IPS DF 4.7 (cell line): ENCODE data around the gene IKZF1.

Experiments used
- DNase-seq: peaks from one replicate; pipeline ENCODE4 v3.0.0-alpha.2; 2013; ENCODE audit warnings: low spot score; ENCODE audit errors: extremely low read depth

The IKZF1 gene

GRCh38 chr7:50371551-50372021 lies 67.1 kb downstream of the IKZF1 start:
- DNase-seq = no peak

DNA sequence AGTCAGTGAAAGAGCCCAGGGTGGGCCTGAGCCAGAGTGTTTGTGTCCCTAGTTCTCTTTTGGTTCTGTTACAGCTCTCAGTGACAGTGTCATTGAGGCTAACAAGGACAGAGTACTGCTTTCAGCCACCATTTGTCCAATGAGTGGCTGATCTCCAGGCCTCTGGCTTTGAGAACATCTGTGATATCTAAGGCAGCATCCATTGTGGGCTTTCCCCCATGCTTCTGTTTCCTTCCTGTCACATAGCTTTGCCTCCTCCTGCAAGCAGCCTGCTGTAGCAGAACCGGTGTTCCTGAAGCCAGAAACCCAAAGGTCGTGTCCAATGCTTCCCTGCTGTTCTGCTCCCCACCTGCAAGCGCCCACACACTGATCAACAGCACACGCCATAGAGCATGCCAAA lies 68.4 kb downstream of the IKZF1 start:
- no peak for DNase-seq

DNA sequence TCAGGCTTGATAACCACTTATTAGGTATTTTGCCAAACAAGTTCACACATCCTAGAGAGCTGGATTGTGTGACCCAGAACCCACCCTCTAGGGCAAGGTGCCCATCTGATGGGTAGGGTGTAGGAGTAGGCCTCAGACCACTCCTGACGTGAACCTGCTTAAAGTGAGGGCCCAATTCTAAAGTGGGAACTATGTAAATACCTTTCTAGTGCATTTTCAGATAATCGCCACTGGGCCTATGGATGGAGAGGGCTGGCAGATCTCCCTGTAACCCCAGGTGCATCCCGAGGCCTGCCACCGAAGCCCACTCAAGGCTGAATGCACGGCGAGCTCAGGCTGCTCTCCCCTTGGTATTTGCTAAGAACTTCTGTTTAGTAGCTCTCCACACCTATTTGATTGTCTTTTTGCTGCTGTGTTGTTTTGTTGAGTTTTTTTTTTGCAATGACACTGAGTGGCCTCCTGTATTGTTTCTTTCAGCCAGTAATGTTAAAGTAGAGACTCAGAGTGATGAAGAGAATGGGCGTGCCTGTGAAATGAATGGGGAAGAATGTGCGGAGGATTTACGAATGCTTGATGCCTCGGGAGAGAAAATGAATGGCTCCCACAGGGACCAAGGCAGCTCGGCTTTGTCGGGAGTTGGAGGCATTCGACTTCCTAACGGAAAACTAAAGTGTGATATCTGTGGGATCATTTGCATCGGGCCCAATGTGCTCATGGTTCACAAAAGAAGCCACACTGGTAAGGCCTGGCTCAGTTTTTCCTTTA lies 71.7 kb downstream of the IKZF1 start:
- no peak for DNase-seq

- no peak for DNase-seq
These were observed 72.8 kb downstream of the IKZF1 start for GRCh38 chr7:50377356-50377755.

- peak; percentile 28 for DNase-seq
These were observed 74.6 kb downstream of the IKZF1 start for GRCh38 chr7:50379082-50379481.

DNA sequence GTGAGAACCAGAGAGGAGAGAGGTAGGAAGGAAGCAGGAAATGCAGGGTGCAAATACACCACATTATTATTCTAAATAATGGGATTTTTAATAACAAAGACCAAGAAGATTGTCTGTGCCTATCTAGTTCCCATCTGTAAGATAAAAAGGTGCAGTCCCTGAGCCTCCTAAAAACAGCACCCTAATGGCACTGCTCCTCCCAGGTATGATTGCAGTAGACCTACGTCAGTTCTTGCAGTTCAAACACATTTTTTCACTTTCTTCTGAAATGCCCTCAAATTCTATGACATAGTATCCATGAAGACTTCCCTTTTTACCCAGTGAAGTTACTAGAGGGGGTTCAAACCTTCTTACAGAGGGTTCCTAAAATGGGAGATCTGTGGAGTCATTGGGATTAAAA lies 75.0 kb downstream of the IKZF1 start:
- DNase-seq = no peak

DNA sequence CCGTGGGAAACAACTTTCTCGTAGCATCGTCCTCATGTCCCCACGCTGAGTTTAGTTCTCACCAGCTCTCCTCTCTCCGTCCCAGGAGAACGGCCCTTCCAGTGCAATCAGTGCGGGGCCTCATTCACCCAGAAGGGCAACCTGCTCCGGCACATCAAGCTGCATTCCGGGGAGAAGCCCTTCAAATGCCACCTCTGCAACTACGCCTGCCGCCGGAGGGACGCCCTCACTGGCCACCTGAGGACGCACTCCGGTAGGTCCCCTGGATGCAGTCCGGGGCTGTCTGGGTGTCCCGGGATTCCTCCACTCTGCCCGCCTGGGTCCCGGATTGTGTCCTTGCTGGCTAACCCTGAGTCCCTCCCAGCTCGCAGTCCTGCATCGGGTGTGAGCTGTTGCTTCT lies 77.9 kb downstream of the IKZF1 start:
- DNase-seq = no peak

DNA sequence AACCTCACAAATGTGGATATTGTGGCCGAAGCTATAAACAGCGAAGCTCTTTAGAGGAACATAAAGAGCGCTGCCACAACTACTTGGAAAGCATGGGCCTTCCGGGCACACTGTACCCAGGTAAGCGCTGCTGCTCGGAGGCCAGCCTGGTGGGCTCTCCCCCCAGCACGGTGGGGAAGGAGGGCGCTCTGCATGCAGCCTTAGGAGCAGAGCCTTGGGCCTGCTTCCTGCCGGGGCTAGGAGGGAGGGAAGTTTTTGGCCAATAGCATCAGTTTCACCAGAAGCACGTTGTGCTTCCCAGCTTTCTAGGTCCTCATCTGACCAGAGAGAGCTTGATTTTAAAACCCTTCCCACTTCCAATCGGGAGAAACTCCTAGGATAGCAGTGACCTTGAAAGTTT lies 82.8 kb downstream of the IKZF1 start:
- DNase-seq = no peak

GRCh38 chr7:50389961-50390360 lies 85.4 kb downstream of the IKZF1 start:
- no peak for DNase-seq

DNA sequence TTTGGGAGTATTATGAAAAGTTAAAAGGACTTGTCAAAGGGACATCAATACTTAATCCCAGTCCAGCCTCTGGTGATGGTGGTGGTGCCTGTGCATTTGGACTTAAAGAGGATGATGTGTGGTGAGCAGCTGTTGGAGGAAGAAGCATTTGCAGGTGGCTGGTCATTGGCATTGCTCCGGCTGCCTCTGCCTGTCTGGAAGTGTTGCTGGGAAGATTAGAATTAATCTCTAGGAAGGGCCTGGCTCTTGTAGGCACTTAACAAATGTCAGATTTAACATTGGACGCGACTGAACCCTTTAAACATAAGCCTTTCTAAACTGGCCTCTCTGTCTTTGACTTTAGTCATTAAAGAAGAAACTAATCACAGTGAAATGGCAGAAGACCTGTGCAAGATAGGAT lies 86.9 kb downstream of the IKZF1 start:
- DNase-seq = no peak

DNA sequence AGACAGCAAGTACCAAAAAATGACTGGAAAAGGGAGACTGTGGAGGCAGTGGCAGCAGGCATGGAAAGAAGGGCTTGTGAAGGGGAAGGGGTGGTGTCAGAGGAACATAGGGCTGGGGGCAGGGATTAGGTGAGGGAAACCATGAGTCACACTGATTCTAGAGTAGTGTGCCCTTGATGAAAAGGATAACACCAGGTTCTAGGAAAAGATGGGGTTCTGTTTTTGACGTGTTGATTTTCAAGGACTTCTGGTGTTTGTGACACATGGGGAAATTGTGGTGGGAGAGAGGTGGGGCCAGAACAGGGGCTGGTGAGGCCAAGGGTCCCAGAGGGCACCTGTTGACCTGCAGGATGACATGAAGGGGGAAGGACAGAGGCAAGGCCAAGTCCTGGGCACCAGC lies 88.6 kb downstream of the IKZF1 start:
- DNase-seq = no peak

- DNase-seq = no peak
These were observed 89.2 kb downstream of the IKZF1 start for GRCh38 chr7:50393547-50394252.

GRCh38 chr7:50394315-50394714 lies 89.8 kb downstream of the IKZF1 start:
- DNase-seq = no peak

- DNase-seq = no peak
These were observed 92.3 kb downstream of the IKZF1 start for GRCh38 chr7:50396856-50397255.

GRCh38 chr7:50397320-50397970 lies 92.9 kb downstream of the IKZF1 start:
- no peak for DNase-seq

DNA sequence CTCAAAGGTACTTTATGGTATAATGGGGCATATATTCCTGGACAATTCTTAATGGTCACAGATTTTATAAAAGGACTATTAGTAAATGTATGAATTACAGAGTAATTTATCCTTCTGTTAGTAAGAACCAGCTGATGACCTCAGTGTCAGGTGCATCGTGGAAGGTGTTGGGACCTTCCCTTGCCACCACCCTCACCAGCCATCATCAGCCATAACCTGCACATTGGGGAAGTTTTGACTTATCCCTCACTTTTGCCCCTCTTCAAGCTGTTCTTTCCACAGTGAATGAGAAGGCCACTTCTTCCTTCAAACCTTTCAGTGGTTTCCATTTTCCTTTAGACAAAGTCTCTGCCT lies 93.4 kb downstream of the IKZF1 start:
- DNase-seq = no peak

- DNase-seq = no peak
These were observed 94.7 kb downstream of the IKZF1 start for GRCh38 chr7:50399206-50399605.

DNA sequence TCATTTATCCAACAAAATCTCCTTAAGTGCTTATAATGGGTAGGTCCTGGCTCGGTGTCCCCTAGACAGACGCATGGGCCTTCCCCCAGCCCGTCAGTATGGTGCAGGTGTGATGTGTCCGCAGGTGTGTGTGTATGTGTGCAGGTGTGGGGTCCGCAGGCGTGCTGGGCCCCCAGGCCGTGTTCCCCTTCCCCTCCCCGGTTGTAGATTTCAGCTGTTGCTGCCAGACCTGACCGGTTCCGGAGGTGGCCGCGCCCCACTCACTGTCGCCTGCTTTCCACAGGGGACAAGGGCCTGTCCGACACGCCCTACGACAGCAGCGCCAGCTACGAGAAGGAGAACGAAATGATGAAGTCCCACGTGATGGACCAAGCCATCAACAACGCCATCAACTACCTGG lies 95.1 kb downstream of the IKZF1 start:
- DNase-seq = no peak

DNA sequence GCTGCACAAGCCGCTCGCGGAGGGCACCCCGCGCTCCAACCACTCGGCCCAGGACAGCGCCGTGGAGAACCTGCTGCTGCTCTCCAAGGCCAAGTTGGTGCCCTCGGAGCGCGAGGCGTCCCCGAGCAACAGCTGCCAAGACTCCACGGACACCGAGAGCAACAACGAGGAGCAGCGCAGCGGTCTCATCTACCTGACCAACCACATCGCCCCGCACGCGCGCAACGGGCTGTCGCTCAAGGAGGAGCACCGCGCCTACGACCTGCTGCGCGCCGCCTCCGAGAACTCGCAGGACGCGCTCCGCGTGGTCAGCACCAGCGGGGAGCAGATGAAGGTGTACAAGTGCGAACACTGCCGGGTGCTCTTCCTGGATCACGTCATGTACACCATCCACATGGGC lies 95.6 kb downstream of the IKZF1 start:
- no peak for DNase-seq

GRCh38 chr7:50404392-50404791 lies 99.9 kb downstream of the IKZF1 start:
- DNase-seq = no peak

DNA sequence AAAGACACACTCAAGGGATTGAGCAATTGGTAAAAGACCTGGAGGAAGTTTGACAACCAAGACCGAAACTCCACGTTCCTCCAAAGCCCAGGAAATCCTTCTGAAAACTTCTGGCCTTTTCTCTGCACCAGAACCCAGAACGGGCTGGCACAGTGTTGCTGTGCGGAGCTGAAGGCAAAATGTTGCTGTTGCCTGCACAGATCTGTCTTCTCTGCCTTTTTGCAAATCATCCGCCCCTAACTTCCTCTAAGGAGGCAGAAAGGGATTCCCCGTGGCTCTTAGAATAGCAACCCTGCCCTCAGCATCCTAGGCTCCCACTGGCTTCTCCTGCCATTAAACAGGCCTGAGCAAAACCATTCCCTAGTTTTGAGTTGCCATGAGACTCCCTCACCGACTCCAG lies 100.7 kb downstream of the IKZF1 start:
- DNase-seq = no peak

GRCh38 chr7:50406935-50407334 lies 102.4 kb downstream of the IKZF1 start:
- no peak for DNase-seq
